Measurements from ENCODE around the gene TALDO1.

Gene TALDO1

GRCh38 chr11:764322-765024, 17.2 kb downstream of the TALDO1 start:
- Mint-ChIP-seq H3K9me3 (no peaks in the 10 kb centered on the region), H3K36me3 (ENCODE audit: low read depth) (peaks cover 36% of the 10 kb centered on the region), H3K4me1 (no peaks in the 10 kb centered on the region), H3K27me3 (ENCODE audit: low read depth) (no peaks in the 10 kb centered on the region), H3K27ac (no peak overlapping the region), H3K4me3 (no peak overlapping the region)
- no peak for TF ChIP-seq CTCF (IDR thresholded peaks at IDR 0.05; ENCODE audit: unreplicated experiment in 3 of 3)

- H3K9me3 Mint-ChIP-seq = no peaks in the 10 kb centered on the region
- H3K27ac Mint-ChIP-seq = no peak overlapping the region
- H3K4me1 Mint-ChIP-seq = no peaks in the 10 kb centered on the region
- no peaks in the 10 kb centered on the region for H3K27me3 Mint-ChIP-seq (ENCODE audit: low read depth)
- H3K4me3 Mint-ChIP-seq = no peak overlapping the region
- peak; percentile 41 to 49 (median 42) for TF ChIP-seq CTCF (IDR thresholded peaks at IDR 0.05; ENCODE audit: unreplicated experiment in 3 of 3)
- H3K36me3 Mint-ChIP-seq (ENCODE audit: low read depth) = peaks cover 34% of the 10 kb centered on the region
Measured at GRCh38 chr11:765025-765801, 17.9 kb downstream of the TALDO1 start.

GRCh38 chr11:765802-766091, 18.5 kb downstream of the TALDO1 start:
- Mint-ChIP-seq H3K27ac (no peak overlapping the region), H3K36me3 (ENCODE audit: low read depth) (peaks cover 32% of the 10 kb centered on the region), H3K9me3 (no peaks in the 10 kb centered on the region), H3K4me3 (no peak overlapping the region), H3K4me1 (no peaks in the 10 kb centered on the region), H3K27me3 (ENCODE audit: low read depth) (no peaks in the 10 kb centered on the region)
- no peak for TF ChIP-seq CTCF (IDR thresholded peaks at IDR 0.05; ENCODE audit: unreplicated experiment in 3 of 3)

GRCh38 chr11:766106-766935, 19.1 kb downstream of the TALDO1 start:
- Mint-ChIP-seq H3K27ac (no peak overlapping the region), H3K27me3 (ENCODE audit: low read depth) (no peaks in the 10 kb centered on the region), H3K4me1 (no peaks in the 10 kb centered on the region), H3K36me3 (ENCODE audit: low read depth) (peaks cover 30% of the 10 kb centered on the region), H3K9me3 (no peaks in the 10 kb centered on the region), H3K4me3 (no peak overlapping the region)
- no peak for TF ChIP-seq CTCF (IDR thresholded peaks at IDR 0.05; ENCODE audit: unreplicated experiment in 3 of 3)

- no peaks in the 10 kb centered on the region for H3K27me3 Mint-ChIP-seq (ENCODE audit: low read depth)
- TF ChIP-seq CTCF (IDR thresholded peaks at IDR 0.05; ENCODE audit: unreplicated experiment in 3 of 3) = no peak
- no peak overlapping the region for H3K4me3 Mint-ChIP-seq
- no peaks in the 10 kb centered on the region for H3K4me1 Mint-ChIP-seq
- no peak overlapping the region for H3K27ac Mint-ChIP-seq
- H3K9me3 Mint-ChIP-seq = no peaks in the 10 kb centered on the region
- peaks cover 25% of the 10 kb centered on the region for H3K36me3 Mint-ChIP-seq (ENCODE audit: low read depth)
Measured at GRCh38 chr11:766936-767210, 19.6 kb downstream of the TALDO1 start.
